Erythroblast (primary cell): ENCODE results near the gene LECT2.

Experiments
- GATA1 ChIP-seq: IDR thresholded peaks from 2 replicates; pipeline ENCODE4 v1.6.1; 2011; ENCODE audit warnings: low read depth, mild to moderate bottlenecking, control low read depth, low read length, moderate library complexity
- POLR2A ChIP-seq: IDR thresholded peaks from 2 replicates; pipeline ENCODE4 v1.6.1; 2011; ENCODE audit warnings: mild to moderate bottlenecking, low read length

GRCh38 chr5:136001466-136001981, 46.7 kb upstream of the LECT2 start:
- TF ChIP-seq POLR2A = no peak
- TF ChIP-seq GATA1 = no peak
